ENCODE results near the gene WAPL.

DNA sequence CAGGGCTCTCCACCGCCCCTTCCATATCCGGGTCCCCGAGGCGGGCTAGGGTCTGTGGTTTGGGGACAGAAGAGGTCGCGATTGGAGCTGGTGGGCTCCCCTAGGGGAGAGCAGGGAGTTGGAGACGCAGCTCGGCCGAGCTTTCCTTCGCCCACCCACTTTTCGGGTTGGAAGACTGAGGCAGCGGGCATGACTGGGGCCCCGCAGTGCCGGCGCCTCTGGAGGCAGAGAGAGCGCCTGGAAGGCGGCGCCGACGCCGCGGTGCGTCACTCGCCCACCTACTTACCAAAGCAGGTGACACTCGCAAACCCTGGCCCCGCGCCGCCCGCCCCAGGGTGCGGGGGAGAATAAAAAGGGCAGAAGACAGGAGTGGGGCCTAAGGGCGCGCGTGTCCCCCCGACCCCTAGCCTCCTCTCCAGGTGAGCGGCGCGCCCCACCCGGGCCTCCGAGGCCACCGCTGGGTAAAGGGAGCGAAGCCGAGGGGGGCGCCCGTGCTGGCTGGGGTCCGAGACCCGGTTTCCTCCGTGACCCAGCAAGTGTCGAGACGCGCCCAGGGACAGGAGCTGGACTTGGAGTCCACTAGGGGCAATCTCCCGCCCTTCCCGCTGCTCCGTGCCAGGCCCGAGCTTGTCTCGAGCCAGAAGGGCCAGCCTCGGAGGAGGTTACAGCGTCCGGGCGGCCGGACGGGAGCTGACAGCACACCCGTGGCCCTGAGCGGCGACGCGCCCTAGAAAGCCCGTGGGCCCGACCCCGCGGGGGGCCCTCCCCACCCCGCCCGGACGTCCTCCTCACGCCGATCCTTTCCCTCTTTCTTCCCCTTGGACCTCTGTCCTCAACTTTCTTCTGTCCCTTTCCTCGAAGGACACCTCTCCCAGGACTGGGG, 120.6 kb downstream of the WAPL start:
- TF ChIP-seq, protein P1, sequence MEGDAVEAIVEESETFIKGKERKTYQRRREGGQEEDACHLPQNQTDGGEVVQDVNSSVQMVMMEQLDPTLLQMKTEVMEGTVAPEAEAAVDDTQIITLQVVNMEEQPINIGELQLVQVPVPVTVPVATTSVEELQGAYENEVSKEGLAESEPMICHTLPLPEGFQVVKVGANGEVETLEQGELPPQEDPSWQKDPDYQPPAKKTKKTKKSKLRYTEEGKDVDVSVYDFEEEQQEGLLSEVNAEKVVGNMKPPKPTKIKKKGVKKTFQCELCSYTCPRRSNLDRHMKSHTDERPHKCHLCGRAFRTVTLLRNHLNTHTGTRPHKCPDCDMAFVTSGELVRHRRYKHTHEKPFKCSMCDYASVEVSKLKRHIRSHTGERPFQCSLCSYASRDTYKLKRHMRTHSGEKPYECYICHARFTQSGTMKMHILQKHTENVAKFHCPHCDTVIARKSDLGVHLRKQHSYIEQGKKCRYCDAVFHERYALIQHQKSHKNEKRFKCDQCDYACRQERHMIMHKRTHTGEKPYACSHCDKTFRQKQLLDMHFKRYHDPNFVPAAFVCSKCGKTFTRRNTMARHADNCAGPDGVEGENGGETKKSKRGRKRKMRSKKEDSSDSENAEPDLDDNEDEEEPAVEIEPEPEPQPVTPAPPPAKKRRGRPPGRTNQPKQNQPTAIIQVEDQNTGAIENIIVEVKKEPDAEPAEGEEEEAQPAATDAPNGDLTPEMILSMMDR (IDR thresholded peaks at IDR 0.05), result no peak
- TF ChIP-seq POLR2A (IDR thresholded peaks at IDR 0.05), result no peak

All from ovary (tissue), 3 donors.